Measurements from ENCODE around the gene PPM1E. TPM values are rescaled to one million over a fixed set of nuclear protein-coding genes. Genes with fewer than 3 reads are reported as not detected.

The PPM1E gene
- total RNA-seq, 1 experiment from 2014 or later: 2.9 TPM

GRCh38 chr17:58966208-58966607 is 210.6 kb downstream of the PPM1E start:
- H3K4me3 ChIP-seq (ENCODE audit: low read depth in 2 of 2, low read length in 2 of 2): no peak overlapping the region
- no TSS peak for BruUV-seq (replicated peaks)
- POLR2A ChIA-PET: interaction anchor here (0.6 kb wide), 1 partner anchor 366 kb away, joined by 5 read pairs; no protein-coding TSS in a partner anchor
- H3K9me3 ChIP-seq (ENCODE audit: control insufficient read depth, insufficient read depth, low read depth, low read length): no peaks in the 10 kb centered on the region
- no peaks in the 10 kb centered on the region for H3K4me1 ChIP-seq (ENCODE audit: control insufficient read depth, insufficient read depth, low read length)
- CTCF ChIA-PET: no interaction called here
- intact Hi-C loops (cut with micrococcal nuclease; ENCODE audit: unreplicated experiment) (no loop called here), in situ Hi-C loops (cut with HindIII; ENCODE audit: low pct_unique_long_range_greater_than_20kb, low sequenced_read_pairs) (no loop called here)
- TF ChIP-seq TCF7L2 (IDR thresholded peaks at IDR 0.05; ENCODE audit: low read depth, low read length): no peak
- TF ChIP-seq SIN3A (IDR thresholded peaks at IDR 0.05; ENCODE audit: borderline replicate concordance, insufficient read depth, low read depth, low read length): no peak
- TF ChIP-seq POLR2AphosphoS5 (IDR thresholded peaks at IDR 0.05; ENCODE audit: low read depth, low read length): no peak
- no peak for TF ChIP-seq REST (IDR thresholded peaks at IDR 0.05; ENCODE audit: insufficient read depth in 1 of 2, low read depth in 2 of 2, low read length in 1 of 2)
- no peak for TF ChIP-seq CTCF (IDR thresholded peaks at IDR 0.05)
- H3K27me3 ChIP-seq (ENCODE audit: control insufficient read depth, insufficient read depth, low read length): no peaks in the 10 kb centered on the region
- no peak overlapping the region for H3K27ac ChIP-seq (ENCODE audit: low read length)
- DNase-seq (ENCODE audit: low read depth, low spot score) (no peak), ATAC-seq (no peak)
- H3K36me3 ChIP-seq (ENCODE audit: control insufficient read depth, insufficient read depth, low read length): no peaks in the 10 kb centered on the region

- Histone ChIP-seq H3K9me3 (ENCODE audit: control insufficient read depth, insufficient read depth, low read depth, low read length) (no peaks in the 10 kb centered on the region), H3K4me3 (ENCODE audit: low read depth in 2 of 2, low read length in 2 of 2) (no peak overlapping the region), H3K27me3 (ENCODE audit: control insufficient read depth, insufficient read depth, low read length) (no peaks in the 10 kb centered on the region), H3K36me3 (ENCODE audit: control insufficient read depth, insufficient read depth, low read length) (no peaks in the 10 kb centered on the region), H3K27ac (ENCODE audit: low read length) (no peak overlapping the region), H3K4me1 (ENCODE audit: control insufficient read depth, insufficient read depth, low read length) (no peaks in the 10 kb centered on the region)
- CTCF ChIA-PET: no interaction called here
- DNase-seq (ENCODE audit: low read depth, low spot score) (no peak), ATAC-seq (no peak)
- in situ Hi-C loops (cut with HindIII; ENCODE audit: low pct_unique_long_range_greater_than_20kb, low sequenced_read_pairs): no loop called here
- intact Hi-C loops (cut with micrococcal nuclease; ENCODE audit: unreplicated experiment): no loop called here
- POLR2A ChIA-PET: no interaction called here
- BruUV-seq (replicated peaks): no TSS peak
- TF ChIP-seq POLR2AphosphoS5 (IDR thresholded peaks at IDR 0.05; ENCODE audit: low read depth, low read length) (no peak), SIN3A (IDR thresholded peaks at IDR 0.05; ENCODE audit: borderline replicate concordance, insufficient read depth, low read depth, low read length) (no peak), REST (IDR thresholded peaks at IDR 0.05; ENCODE audit: insufficient read depth in 1 of 2, low read depth in 2 of 2, low read length in 1 of 2) (no peak), CTCF (IDR thresholded peaks at IDR 0.05) (no peak), TCF7L2 (IDR thresholded peaks at IDR 0.05; ENCODE audit: low read depth, low read length) (no peak)
Observed at GRCh38 chr17:58968426-58969061, 212.9 kb downstream of the PPM1E start.
